Esophagus squamous epithelium (tissue), 4 donors: ENCODE measurements around the gene RPL3.

Experiments
- POLR2A ChIP-seq, 4 donors: fragments of 450-650 bp; IDR thresholded peaks; one replicate each; pipeline ENCODE4 v1.6.1; 2017; ENCODE audit warnings: antibody characterized with exemption in 4 of 4, mild to moderate bottlenecking in 4 of 4, moderate library complexity in 3 of 4
- TF ChIP-seq, protein P1 (sequence below), 6 experiments: fragments of 450-650 bp in 4 of 6; fragments of 200-600 bp in 2 of 6; sonication (generic) in 2 of 6; IDR thresholded peaks; one replicate each; pipeline ENCODE4 v1.5.1; 2016 to 2019; ENCODE audit warnings: antibody characterized with exemption in 6 of 6, mild to moderate bottlenecking in 4 of 6, moderate library complexity in 4 of 6

GRCh38 chr22:39289975-39290720 is 29.3 kb downstream of the RPL3 start:
- TF ChIP-seq, protein P1, sequence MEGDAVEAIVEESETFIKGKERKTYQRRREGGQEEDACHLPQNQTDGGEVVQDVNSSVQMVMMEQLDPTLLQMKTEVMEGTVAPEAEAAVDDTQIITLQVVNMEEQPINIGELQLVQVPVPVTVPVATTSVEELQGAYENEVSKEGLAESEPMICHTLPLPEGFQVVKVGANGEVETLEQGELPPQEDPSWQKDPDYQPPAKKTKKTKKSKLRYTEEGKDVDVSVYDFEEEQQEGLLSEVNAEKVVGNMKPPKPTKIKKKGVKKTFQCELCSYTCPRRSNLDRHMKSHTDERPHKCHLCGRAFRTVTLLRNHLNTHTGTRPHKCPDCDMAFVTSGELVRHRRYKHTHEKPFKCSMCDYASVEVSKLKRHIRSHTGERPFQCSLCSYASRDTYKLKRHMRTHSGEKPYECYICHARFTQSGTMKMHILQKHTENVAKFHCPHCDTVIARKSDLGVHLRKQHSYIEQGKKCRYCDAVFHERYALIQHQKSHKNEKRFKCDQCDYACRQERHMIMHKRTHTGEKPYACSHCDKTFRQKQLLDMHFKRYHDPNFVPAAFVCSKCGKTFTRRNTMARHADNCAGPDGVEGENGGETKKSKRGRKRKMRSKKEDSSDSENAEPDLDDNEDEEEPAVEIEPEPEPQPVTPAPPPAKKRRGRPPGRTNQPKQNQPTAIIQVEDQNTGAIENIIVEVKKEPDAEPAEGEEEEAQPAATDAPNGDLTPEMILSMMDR (IDR thresholded peaks at IDR 0.05): no peak
- TF ChIP-seq POLR2A (IDR thresholded peaks at IDR 0.05): no peak
